ENCODE results near the gene SSMEM1. TPM values are rescaled to one million over a fixed set of nuclear protein-coding genes. Genes with fewer than 3 reads are reported as not detected.
"Not testable (repeated sequence)": the region's sequence is repeated elsewhere in the genome, so short reads cannot be mapped to it uniquely, and the experiment has no call there.

The SSMEM1 gene
- total and polyA plus RNA-seq, 2 of the 4 experiments (the other 2 are of a cell fraction): 0.07 TPM; not detected in 1

DNA sequence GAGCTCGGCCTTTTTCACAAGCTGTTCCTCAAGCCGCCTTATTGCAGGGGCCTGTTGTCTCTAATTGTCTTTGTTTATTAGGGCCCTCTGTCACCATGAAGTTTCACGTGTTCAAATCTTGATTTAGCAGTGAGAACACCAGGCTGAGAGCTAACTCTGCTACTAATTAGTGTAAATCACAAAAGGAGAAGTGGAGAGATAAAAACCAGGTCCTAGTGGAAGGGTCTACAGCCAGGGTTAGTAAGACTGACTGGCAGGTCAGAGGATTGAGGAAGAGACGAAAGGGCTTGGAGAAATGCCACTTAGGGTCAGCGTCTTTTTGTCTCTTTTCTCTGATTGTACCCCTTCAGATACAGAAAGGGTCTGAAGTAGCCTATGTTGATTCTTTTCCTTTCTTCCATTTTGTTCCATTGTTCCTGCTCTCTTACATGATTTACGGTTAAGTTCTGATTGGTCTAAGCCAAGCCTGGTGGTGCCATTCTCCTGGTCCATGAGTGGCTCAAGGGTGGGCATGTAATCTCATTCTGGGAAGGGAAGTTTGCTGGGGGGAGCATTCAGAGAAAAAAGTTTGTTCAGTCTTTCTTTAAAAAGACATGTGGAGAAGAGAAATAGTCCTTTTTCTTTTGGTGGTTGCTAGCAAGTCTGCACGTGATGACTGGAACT, 21.3 kb downstream of the SSMEM1 start:
- H3K9ac ChIP-seq (ENCODE audit: low read depth, low read length): no peak overlapping the region
- WGBS, 2 experiments (ENCODE audit: extremely low coverage in 2 of 2, insufficient read length in 1 of 2): no CpG with 5 or more reads among the region's 7 CpGs
- no peaks in the 10 kb centered on the region for H4K20me1 ChIP-seq (ENCODE audit: insufficient read depth, low read length)
- no peaks in the 10 kb centered on the region for H3K79me1 ChIP-seq (ENCODE audit: low read depth in 1 of 2, low read length in 2 of 2)
- ChIA-PET CTCF (no interaction called here), POLR2A (ENCODE audit: unreplicated experiment) (no interaction called here)
- no peaks in the 10 kb centered on the region for H3K9me3 ChIP-seq (ENCODE audit: control insufficient read depth, insufficient read depth, low read length)
- in situ Hi-C loops (cut with MboI; ENCODE audit: low sequenced_read_pairs) (no loop called here), dilution Hi-C loops (cut with HindIII; ENCODE audit: low sequenced_read_pairs, unreplicated experiment) (no loop called here), intact Hi-C loops (cut with micrococcal nuclease) (no loop called here)
- no peaks in the 10 kb centered on the region for H3K27me3 ChIP-seq (ENCODE audit: control insufficient read depth, insufficient read depth, low read length)
- no peak overlapping the region for H3K18ac ChIP-seq (ENCODE audit: low read depth, low read length)
- no peak overlapping the region for H4K8ac ChIP-seq (ENCODE audit: low read depth in 2 of 2, low read length in 2 of 2)
- no peaks in the 10 kb centered on the region for H3K9me1 ChIP-seq (ENCODE audit: insufficient read depth, low read length)
- H3K4me2 ChIP-seq (ENCODE audit: low read depth, low read length): no peak overlapping the region
- no peak overlapping the region for H2BK5ac ChIP-seq (ENCODE audit: low read depth, low read length, poor library complexity, severe bottlenecking)
- H3K4ac ChIP-seq (ENCODE audit: low read depth, low read length): no peak overlapping the region
- no peak overlapping the region for H2BK20ac ChIP-seq (ENCODE audit: low read depth, low read length)
- TF ChIP-seq SMC3 (IDR thresholded peaks at IDR 0.05; ENCODE audit: low read depth, low read length) (no peak), NFE2L2 (IDR thresholded peaks at IDR 0.05; ENCODE audit: low read depth, low read length) (no peak)
- DNase-seq (no peak), ATAC-seq (ENCODE audit: low read depth) (no peak)
- no peak overlapping the region for H4K91ac ChIP-seq (ENCODE audit: insufficient read depth, low read depth, low read length)
- H3K4me3 ChIP-seq (ENCODE audit: insufficient read depth, low read depth, low read length): no peak overlapping the region
- no peak overlapping the region for H3K56ac ChIP-seq (ENCODE audit: extremely low read depth, insufficient read depth, low read length)
- no peak overlapping the region for H3K27ac ChIP-seq (ENCODE audit: insufficient read depth, low read length)
- no peak overlapping the region for H3K23ac ChIP-seq (ENCODE audit: low read depth, low read length)
- H2BK15ac ChIP-seq (ENCODE audit: low read depth, low read length): no peak overlapping the region
- no peak overlapping the region for H2AFZ ChIP-seq (replicated peaks; ENCODE audit: low read length, poor library complexity)
- H2AK9ac ChIP-seq (replicated peaks; ENCODE audit: low read depth, low read length, poor library complexity): no peak overlapping the region
- H4K5ac ChIP-seq (ENCODE audit: low read depth, low read length): no peak overlapping the region
- no peaks in the 10 kb centered on the region for H3K36me3 ChIP-seq (ENCODE audit: control insufficient read depth, insufficient read depth, low read length)
- H2AK5ac ChIP-seq (ENCODE audit: low read depth, low read length): no peak overlapping the region
- BruUV-seq (replicated peaks): no TSS peak
- H2BK120ac ChIP-seq (ENCODE audit: low read depth, low read length): no peak overlapping the region
- H3K4me1 ChIP-seq (ENCODE audit: control insufficient read depth, insufficient read depth, low read length): no peaks in the 10 kb centered on the region; the same call in 1 of the 2 replicates
- no peak overlapping the region for H3K14ac ChIP-seq (replicated peaks; ENCODE audit: low read depth, low read length)

GRCh38 chr7:130229981-130230380, 22.3 kb downstream of the SSMEM1 start:
- H4K20me1 ChIP-seq (ENCODE audit: insufficient read depth, low read length); H3K56ac ChIP-seq (ENCODE audit: extremely low read depth, insufficient read depth, low read length); H2BK120ac ChIP-seq (ENCODE audit: low read depth, low read length); H3K79me1 ChIP-seq (ENCODE audit: low read depth in 1 of 2, low read length in 2 of 2); H4K8ac ChIP-seq (ENCODE audit: low read depth in 2 of 2, low read length in 2 of 2); dilution Hi-C loops (cut with HindIII; ENCODE audit: low sequenced_read_pairs, unreplicated experiment); CTCF ChIA-PET; H3K27ac ChIP-seq (ENCODE audit: insufficient read depth, low read length); ATAC-seq (ENCODE audit: low read depth); H2AK9ac ChIP-seq (replicated peaks; ENCODE audit: low read depth, low read length, poor library complexity); H3K4me3 ChIP-seq (ENCODE audit: insufficient read depth, low read depth, low read length); DNase-seq; H3K18ac ChIP-seq (ENCODE audit: low read depth, low read length); H3K9me3 ChIP-seq (ENCODE audit: control insufficient read depth, insufficient read depth, low read length); in situ Hi-C loops (cut with MboI; ENCODE audit: low sequenced_read_pairs); H3K27me3 ChIP-seq (ENCODE audit: control insufficient read depth, insufficient read depth, low read length); H2AFZ ChIP-seq (replicated peaks; ENCODE audit: low read length, poor library complexity); H3K4ac ChIP-seq (ENCODE audit: low read depth, low read length); H3K9me1 ChIP-seq (ENCODE audit: insufficient read depth, low read length); H2BK5ac ChIP-seq (ENCODE audit: low read depth, low read length, poor library complexity, severe bottlenecking); H3K36me3 ChIP-seq (ENCODE audit: control insufficient read depth, insufficient read depth, low read length); H3K9ac ChIP-seq (ENCODE audit: low read depth, low read length); H3K4me1 ChIP-seq (ENCODE audit: control insufficient read depth, insufficient read depth, low read length); BruUV-seq (replicated peaks); H3K4me2 ChIP-seq (ENCODE audit: low read depth, low read length); H3K14ac ChIP-seq (replicated peaks; ENCODE audit: low read depth, low read length); H3K23ac ChIP-seq (ENCODE audit: low read depth, low read length); H4K91ac ChIP-seq (ENCODE audit: insufficient read depth, low read depth, low read length); H2AK5ac ChIP-seq (ENCODE audit: low read depth, low read length); intact Hi-C loops (cut with micrococcal nuclease); H4K5ac ChIP-seq (ENCODE audit: low read depth, low read length); H2BK20ac ChIP-seq (ENCODE audit: low read depth, low read length); POLR2A ChIA-PET (ENCODE audit: unreplicated experiment); H2BK15ac ChIP-seq (ENCODE audit: low read depth, low read length): not testable (repeated sequence)
- WGBS, 2 experiments (ENCODE audit: extremely low coverage in 2 of 2, insufficient read length in 1 of 2): 100% methylated on average over 1 of the region's 28 CpGs; no CpG with 5 or more reads in 1 of the 2 experiments

All from IMR-90 (cell line).